K562 (cell line): ENCODE measurements around the gene CPN2. TPM values are rescaled to one million over a fixed set of nuclear protein-coding genes. Genes with fewer than 3 reads are reported as not detected.

Experiments
- AFF1 ChIP-seq, 2 experiments: fragments of 450-650 bp; IDR thresholded peaks; 2 replicates each; pipeline ENCODE4 v1.6.1; 2018; ENCODE audit warnings: mild to moderate bottlenecking in 2 of 2, low read depth in 1 of 2; ENCODE audit not compliant: partially characterized antibody in 2 of 2
- ARID3B ChIP-seq: fragments of 250-450 bp; sonication (Bioruptor Pico); IDR thresholded peaks from 2 replicates; pipeline ENCODE4 v1.4.0; 2020; ENCODE audit warnings: borderline replicate concordance
- BDP1 ChIP-seq: IDR thresholded peaks from 3 replicates; pipeline ENCODE4 v1.6.1; 2011; ENCODE audit not compliant: insufficient read length, insufficient read depth
- CAMTA2 ChIP-seq: fragments of 250-450 bp; sonication (Bioruptor Pico); conservative IDR thresholded peaks from 2 replicates; pipeline ENCODE4 v1.5.1; 2022
- CCAR2 ChIP-seq: fragments of 200-400 bp; formaldehyde crosslinking; IDR thresholded peaks from 2 replicates; pipeline ENCODE4 v1.6.1; 2017; ENCODE audit warnings: mild to moderate bottlenecking, low read depth, low read length
- HDAC3 ChIP-seq: fragments of 450-650 bp; IDR thresholded peaks from 2 replicates; pipeline ENCODE4 v1.6.1; 2018; ENCODE audit warnings: borderline replicate concordance, mild to moderate bottlenecking, moderate library complexity; ENCODE audit not compliant: partially characterized antibody
- MYNN ChIP-seq, 2 experiments: sonication (generic); formaldehyde crosslinking in 1 of 2; IDR thresholded peaks; 2 replicates each; pipeline versions ENCODE4 v1.5.0 to v1.6.1; 2016 to 2020; ENCODE audit warnings: antibody characterized with exemption in 1 of 2, missing genetic modification reagents in 1 of 2
- NCOA6 ChIP-seq: fragments of 450-650 bp; IDR thresholded peaks from 2 replicates; pipeline ENCODE4 v1.6.1; 2017; ENCODE audit warnings: mild to moderate bottlenecking
- NELFE ChIP-seq: IDR thresholded peaks from 2 replicates; pipeline ENCODE4 v1.6.1; 2011; ENCODE audit warnings: mild to moderate bottlenecking; ENCODE audit not compliant: insufficient read depth, insufficient read length
- PRMT5 ChIP-seq: sonication (generic); formaldehyde crosslinking; IDR thresholded peaks from 2 replicates; pipeline ENCODE4 v1.5.0; 2020; ENCODE audit warnings: missing genetic modification reagents
- RBM34 ChIP-seq: fragments of 200-400 bp; formaldehyde crosslinking; IDR thresholded peaks from 2 replicates; pipeline ENCODE4 v1.6.1; 2018; ENCODE audit warnings: low read length, borderline replicate concordance; ENCODE audit not compliant: insufficient read depth
- SREBF1 ChIP-seq: fragments of 150-350 bp; IDR thresholded peaks from 2 replicates; pipeline ENCODE4 v1.6.1; 2014; ENCODE audit warnings: antibody characterized with exemption, low read depth, low read length, borderline replicate concordance
- SRSF7 ChIP-seq: fragments of 200-400 bp; formaldehyde crosslinking; optimal IDR thresholded peaks from 2 replicates; pipeline ENCODE3; 2017; ENCODE audit warnings: mild to moderate bottlenecking, low read depth, low read length
- ZBTB11 ChIP-seq, 3 experiments: fragments of 200-800 bp in 1 of 3; fragments of 250-450 bp in 1 of 3; fragments of 450-650 bp in 1 of 3; sonication (Bioruptor Pico) in 1 of 3; sonication (Bioruptor generic) in 1 of 3; formaldehyde crosslinking in 1 of 3; IDR thresholded peaks; 2 replicates each; pipeline versions ENCODE4 v1.6.1 to v1.8.0; 2016 to 2022; ENCODE audit warnings: mild to moderate bottlenecking in 2 of 3, missing genetic modification characterization in 2 of 3, missing compliant biosample characterization in 1 of 3, moderate library complexity in 1 of 3
- ZNF586 ChIP-seq: fragments of 450-650 bp; formaldehyde crosslinking; conservative IDR thresholded peaks from 2 replicates; pipeline ENCODE4 v1.4.0; 2020; ENCODE audit warnings: mild to moderate bottlenecking, moderate library complexity
- ZNF655 ChIP-seq: fragments of 250-450 bp; sonication (Bioruptor Pico); IDR thresholded peaks from 2 replicates; pipeline ENCODE4 v1.5.0; 2021
- ZNF778 ChIP-seq: fragments of 450-650 bp; formaldehyde crosslinking; IDR thresholded peaks from 2 replicates; pipeline ENCODE4 v1.4.0; 2020; ENCODE audit warnings: mild to moderate bottlenecking, moderate library complexity
- polyA plus RNA-seq, 8 experiments: library from polyadenylated mRNA; depleted of rRNA in 4 of 8; stranded (reverse) in 5 of 8; unstranded in 3 of 8; fragments of >200 nt; fragmentation: Nextera tagmentation in 2 of 8; fragmentation: Illumina TruSeq in 1 of 8; extraction: Ambion mirVana in 2 of 8; extraction: Trizol in 1 of 8; gene quantifications; 2 replicates each; pipeline versions ENCODE4 v1.2.1 to v1.2.3, GENCODE V29; 2011 to 2014; ENCODE audit warnings: inconsistent platforms in 1 of 8, missing spikeins in 1 of 8
- total RNA-seq, 7 experiments: library from RNA; depleted of rRNA in 6 of 7; stranded (reverse); fragments of >200 nt in 6 of 7; fragmentation: Illumina TruSeq in 2 of 7; extraction: Trizol in 2 of 7; gene quantifications; 2 replicates each; pipeline versions ENCODE4 v1.2.1 to v1.2.3, GENCODE V29; 2011 to 2021; ENCODE audit warnings: low replicate concordance in 1 of 7

CPN2 gene
- total and polyA plus RNA-seq, 9 of the 15 experiments (the other 6 are each of a cell fraction or from before 2014, with no cell fraction given), result not detected

GRCh38 chr3:194326192-194326967 is 24.7 kb downstream of the CPN2 start (continued):
- no peak for TF ChIP-seq SREBF1
- no peak for TF ChIP-seq ZNF586 (CRISPR knock-in tag)
- TF ChIP-seq ZNF655 (CRISPR knock-in tag), result no peak
- TF ChIP-seq AFF1 (IDR thresholded peaks at IDR 0.05; ENCODE audit: low read depth in 1 of 2, partially characterized antibody in 2 of 2), result peak; percentile 34 to 59
- TF ChIP-seq HDAC3, result no peak
- no peak for TF ChIP-seq CAMTA2 (CRISPR knock-in tag)
- TF ChIP-seq PRMT5, result no peak
- TF ChIP-seq RBM34, result no peak
- no peak for TF ChIP-seq CCAR2
- no peak for TF ChIP-seq BDP1
- TF ChIP-seq ZNF778, result no peak
- TF ChIP-seq SRSF7, result no peak
- no peak for TF ChIP-seq NELFE
- no peak for TF ChIP-seq ARID3B (CRISPR knock-in tag)
- no peak for TF ChIP-seq ZBTB11 (CRISPR knock-in tag; IDR thresholded peaks at IDR 0.05)
- TF ChIP-seq MYNN (IDR thresholded peaks at IDR 0.05), result no peak
- TF ChIP-seq MYNN (CRISPR knock-in tag; IDR thresholded peaks at IDR 0.05), result no peak
- TF ChIP-seq NCOA6, result no peak
